IPS-15b (cell line): ENCODE data around the gene PPP1R1B.

ENCODE experiments used
- H3K27me3 ChIP-seq: one replicate; pipeline ENCODE4 v1.6.1; 2013; ENCODE audit warnings: low read length; ENCODE audit not compliant: control insufficient read depth, insufficient read depth
- H3K36me3 ChIP-seq: one replicate; pipeline ENCODE4 v1.6.1; 2013; ENCODE audit warnings: low read length; ENCODE audit not compliant: control insufficient read depth, insufficient read depth
- H3K4me1 ChIP-seq: one replicate; pipeline ENCODE4 v1.6.1; 2013; ENCODE audit warnings: mild to moderate bottlenecking, low read length; ENCODE audit not compliant: control insufficient read depth, insufficient read depth
- H3K4me3 ChIP-seq: one replicate; pipeline ENCODE4 v1.5.1; 2013; ENCODE audit warnings: low read depth, low read length
- H3K9ac ChIP-seq: one replicate; pipeline ENCODE4 v1.6.1; 2013; ENCODE audit warnings: low read depth, mild to moderate bottlenecking, low read length
- H3K9me3 ChIP-seq: one replicate; pipeline ENCODE4 v1.6.1; 2013; ENCODE audit warnings: mild to moderate bottlenecking, low read length; ENCODE audit not compliant: control insufficient read depth, insufficient read depth

Gene PPP1R1B

GRCh38 chr17:39671651-39672521 is 45.1 kb downstream of the PPP1R1B start:
- H3K36me3 ChIP-seq: peaks cover 4% of the 10 kb centered on the region
- H3K9ac ChIP-seq: no peak overlapping the region
- peaks cover 10% of the 10 kb centered on the region for H3K4me1 ChIP-seq
- H3K9me3 ChIP-seq: no peaks in the 10 kb centered on the region
- peaks cover 9% of the 10 kb centered on the region for H3K27me3 ChIP-seq
- no peak overlapping the region for H3K4me3 ChIP-seq

GRCh38 chr17:39672522-39673334 is 46.0 kb downstream of the PPP1R1B start:
- Histone ChIP-seq H3K4me3 (no peak overlapping the region), H3K36me3 (peaks cover 6% of the 10 kb centered on the region), H3K27me3 (peaks cover 4% of the 10 kb centered on the region), H3K9me3 (no peaks in the 10 kb centered on the region), H3K4me1 (peaks cover 7% of the 10 kb centered on the region), H3K9ac (no peak overlapping the region)

GRCh38 chr17:39673335-39674081 is 46.8 kb downstream of the PPP1R1B start:
- Histone ChIP-seq H3K27me3 (peaks cover 3% of the 10 kb centered on the region), H3K4me3 (no peak overlapping the region), H3K9ac (no peak overlapping the region), H3K9me3 (no peaks in the 10 kb centered on the region), H3K4me1 (peaks cover 6% of the 10 kb centered on the region), H3K36me3 (peaks cover 6% of the 10 kb centered on the region)

GRCh38 chr17:39674179-39674578 is 47.4 kb downstream of the PPP1R1B start:
- H3K9ac ChIP-seq: no peak overlapping the region
- peaks cover 4% of the 10 kb centered on the region for H3K4me1 ChIP-seq
- H3K9me3 ChIP-seq: no peaks in the 10 kb centered on the region
- no peak overlapping the region for H3K4me3 ChIP-seq
- no peaks in the 10 kb centered on the region for H3K27me3 ChIP-seq
- H3K36me3 ChIP-seq: peaks cover 6% of the 10 kb centered on the region

- Histone ChIP-seq H3K9ac (peak overlapping the region; percentile 16), H3K36me3 (peaks cover 11% of the 10 kb centered on the region), H3K9me3 (no peaks in the 10 kb centered on the region), H3K4me1 (peaks cover 4% of the 10 kb centered on the region), H3K4me3 (no peak overlapping the region), H3K27me3 (no peaks in the 10 kb centered on the region)
Measured at GRCh38 chr17:39674702-39675389, 48.1 kb downstream of the PPP1R1B start.

- Histone ChIP-seq H3K9me3 (no peaks in the 10 kb centered on the region), H3K4me3 (no peak overlapping the region), H3K4me1 (peaks cover 4% of the 10 kb centered on the region), H3K36me3 (peaks cover 11% of the 10 kb centered on the region), H3K9ac (peak overlapping the region; percentile 54), H3K27me3 (no peaks in the 10 kb centered on the region)
Measured at GRCh38 chr17:39675390-39676082, 48.8 kb downstream of the PPP1R1B start.

GRCh38 chr17:39676198-39676819 is 49.6 kb downstream of the PPP1R1B start:
- H3K4me3 ChIP-seq: no peak overlapping the region
- H3K36me3 ChIP-seq: peaks cover 11% of the 10 kb centered on the region
- H3K9ac ChIP-seq: no peak overlapping the region
- H3K9me3 ChIP-seq: no peaks in the 10 kb centered on the region
- H3K4me1 ChIP-seq: peaks cover 4% of the 10 kb centered on the region
- no peaks in the 10 kb centered on the region for H3K27me3 ChIP-seq

GRCh38 chr17:39677072-39677471 is 50.3 kb downstream of the PPP1R1B start:
- H3K4me3 ChIP-seq: no peak overlapping the region
- H3K27me3 ChIP-seq: no peaks in the 10 kb centered on the region
- peaks cover 11% of the 10 kb centered on the region for H3K36me3 ChIP-seq
- H3K9ac ChIP-seq: no peak overlapping the region
- H3K9me3 ChIP-seq: no peaks in the 10 kb centered on the region
- no peaks in the 10 kb centered on the region for H3K4me1 ChIP-seq

- Histone ChIP-seq H3K4me1 (no peaks in the 10 kb centered on the region), H3K27me3 (no peaks in the 10 kb centered on the region), H3K9ac (no peak overlapping the region), H3K36me3 (peaks cover 11% of the 10 kb centered on the region), H3K9me3 (no peaks in the 10 kb centered on the region), H3K4me3 (no peak overlapping the region)
Measured at GRCh38 chr17:39677542-39678339, 51.0 kb downstream of the PPP1R1B start.
